Stimulated activated CD8-positive, alpha-beta memory T cell treated with anti-CD3 and anti-CD28 coated beads, Interleukin-7, amount 100 ng/mL, for 1 hour (primary cell): ENCODE results near the gene BRF1.

ENCODE experiments used
- DNase-seq, 2 donors: peaks; one replicate each; pipeline ENCODE4 v3.0.0-alpha.2; 2020; ENCODE audit warnings: low read depth in 2 of 2

Gene BRF1

GRCh38 chr14:105226198-105226597 lies 74.6 kb downstream of the BRF1 start:
- DNase-seq, result no peak

GRCh38 chr14:105224845-105225570 lies 75.8 kb downstream of the BRF1 start:
- DNase-seq, result no peak

- DNase-seq, result no peak
Observed at GRCh38 chr14:105223770-105224544, 76.8 kb downstream of the BRF1 start.

GRCh38 chr14:105223260-105223659 lies 77.5 kb downstream of the BRF1 start:
- no peak for DNase-seq

GRCh38 chr14:105221598-105222178 lies 79.1 kb downstream of the BRF1 start:
- no peak for DNase-seq

- no peak for DNase-seq
Observed at GRCh38 chr14:105220699-105221597, 79.9 kb downstream of the BRF1 start.

- no peak for DNase-seq
Observed at GRCh38 chr14:105219753-105220152, 81.0 kb downstream of the BRF1 start.

GRCh38 chr14:105219043-105219612 lies 81.7 kb downstream of the BRF1 start:
- no peak for DNase-seq

GRCh38 chr14:105218611-105219010 lies 82.2 kb downstream of the BRF1 start:
- no peak for DNase-seq

- DNase-seq, result no peak
Observed at GRCh38 chr14:105217774-105218173, 83.0 kb downstream of the BRF1 start.

- DNase-seq, result no peak
Observed at GRCh38 chr14:105216490-105217247, 84.1 kb downstream of the BRF1 start.

GRCh38 chr14:105215602-105216001 lies 85.2 kb downstream of the BRF1 start:
- no peak for DNase-seq

- no peak for DNase-seq
Observed at GRCh38 chr14:105214324-105214915, 86.4 kb downstream of the BRF1 start.

GRCh38 chr14:105213361-105213760 lies 87.4 kb downstream of the BRF1 start:
- no peak for DNase-seq

- no peak for DNase-seq
Observed at GRCh38 chr14:105212541-105213300, 88.1 kb downstream of the BRF1 start.

GRCh38 chr14:105211758-105212089 lies 89.1 kb downstream of the BRF1 start:
- DNase-seq, result no peak

- no peak for DNase-seq
Observed at GRCh38 chr14:105211086-105211757, 89.6 kb downstream of the BRF1 start.

- DNase-seq, result no peak
Observed at GRCh38 chr14:105210266-105211025, 90.4 kb downstream of the BRF1 start.
